ENCODE results near the gene MRPS25.

MRPS25 gene

DNA sequence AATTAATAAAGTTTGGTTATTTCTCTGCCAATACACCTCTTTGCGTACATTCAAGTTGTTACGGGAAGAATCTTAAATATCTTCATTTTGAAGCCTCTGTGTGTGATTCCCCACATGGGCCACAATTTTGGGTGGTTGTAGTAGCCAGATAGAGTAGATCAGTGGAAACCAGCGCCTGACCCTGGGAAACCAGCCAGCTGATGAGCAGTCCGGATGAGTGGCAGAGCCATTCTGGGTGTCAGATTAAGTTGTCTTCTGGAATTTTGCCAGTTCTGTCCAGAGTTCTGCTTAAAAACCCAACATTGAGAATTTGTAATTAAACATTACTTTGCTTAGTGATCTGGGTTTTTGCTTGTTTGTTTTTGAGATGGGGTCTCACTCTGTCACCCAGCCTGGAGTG, 49.7 kb downstream of the MRPS25 start:
- Histone ChIP-seq H3K9me2 (ENCODE audit: low read depth, low read length) (no peaks in the 10 kb centered on the region), H3K9me3 (ENCODE audit: low read length) (no peaks in the 10 kb centered on the region), H3K4me2 (ENCODE audit: low read length) (no peak overlapping the region), H3K36me3 (ENCODE audit: insufficient read depth, low read length) (peaks cover 77% of the 10 kb centered on the region), H3K27ac (ENCODE audit: low read depth, low read length, poor library complexity, severe bottlenecking) (no peak overlapping the region), H4K20me1 (ENCODE audit: insufficient read depth, low read length) (no peaks in the 10 kb centered on the region), H3K79me2 (ENCODE audit: insufficient read depth, low read length) (no peaks in the 10 kb centered on the region), H3F3A (ENCODE audit: insufficient read depth, low read length) (no peaks in the 10 kb centered on the region), H3K27me3 (ENCODE audit: insufficient read depth, low read length) (no peaks in the 10 kb centered on the region), H3K9ac (ENCODE audit: low read length) (no peak overlapping the region), H3K4me1 (ENCODE audit: insufficient read depth, low read length, severe bottlenecking) (no peaks in the 10 kb centered on the region), H3K4me3 (ENCODE audit: low read depth, low read length, poor library complexity, severe bottlenecking) (no peak overlapping the region), H2AFZ (ENCODE audit: low read length) (no peak overlapping the region)
- no peak for TF ChIP-seq EZH2 (IDR thresholded peaks at IDR 0.05; ENCODE audit: borderline replicate concordance, low read length)
- TF ChIP-seq, protein P1, sequence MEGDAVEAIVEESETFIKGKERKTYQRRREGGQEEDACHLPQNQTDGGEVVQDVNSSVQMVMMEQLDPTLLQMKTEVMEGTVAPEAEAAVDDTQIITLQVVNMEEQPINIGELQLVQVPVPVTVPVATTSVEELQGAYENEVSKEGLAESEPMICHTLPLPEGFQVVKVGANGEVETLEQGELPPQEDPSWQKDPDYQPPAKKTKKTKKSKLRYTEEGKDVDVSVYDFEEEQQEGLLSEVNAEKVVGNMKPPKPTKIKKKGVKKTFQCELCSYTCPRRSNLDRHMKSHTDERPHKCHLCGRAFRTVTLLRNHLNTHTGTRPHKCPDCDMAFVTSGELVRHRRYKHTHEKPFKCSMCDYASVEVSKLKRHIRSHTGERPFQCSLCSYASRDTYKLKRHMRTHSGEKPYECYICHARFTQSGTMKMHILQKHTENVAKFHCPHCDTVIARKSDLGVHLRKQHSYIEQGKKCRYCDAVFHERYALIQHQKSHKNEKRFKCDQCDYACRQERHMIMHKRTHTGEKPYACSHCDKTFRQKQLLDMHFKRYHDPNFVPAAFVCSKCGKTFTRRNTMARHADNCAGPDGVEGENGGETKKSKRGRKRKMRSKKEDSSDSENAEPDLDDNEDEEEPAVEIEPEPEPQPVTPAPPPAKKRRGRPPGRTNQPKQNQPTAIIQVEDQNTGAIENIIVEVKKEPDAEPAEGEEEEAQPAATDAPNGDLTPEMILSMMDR (IDR thresholded peaks at IDR 0.05; ENCODE audit: low read length): no peak

DNA sequence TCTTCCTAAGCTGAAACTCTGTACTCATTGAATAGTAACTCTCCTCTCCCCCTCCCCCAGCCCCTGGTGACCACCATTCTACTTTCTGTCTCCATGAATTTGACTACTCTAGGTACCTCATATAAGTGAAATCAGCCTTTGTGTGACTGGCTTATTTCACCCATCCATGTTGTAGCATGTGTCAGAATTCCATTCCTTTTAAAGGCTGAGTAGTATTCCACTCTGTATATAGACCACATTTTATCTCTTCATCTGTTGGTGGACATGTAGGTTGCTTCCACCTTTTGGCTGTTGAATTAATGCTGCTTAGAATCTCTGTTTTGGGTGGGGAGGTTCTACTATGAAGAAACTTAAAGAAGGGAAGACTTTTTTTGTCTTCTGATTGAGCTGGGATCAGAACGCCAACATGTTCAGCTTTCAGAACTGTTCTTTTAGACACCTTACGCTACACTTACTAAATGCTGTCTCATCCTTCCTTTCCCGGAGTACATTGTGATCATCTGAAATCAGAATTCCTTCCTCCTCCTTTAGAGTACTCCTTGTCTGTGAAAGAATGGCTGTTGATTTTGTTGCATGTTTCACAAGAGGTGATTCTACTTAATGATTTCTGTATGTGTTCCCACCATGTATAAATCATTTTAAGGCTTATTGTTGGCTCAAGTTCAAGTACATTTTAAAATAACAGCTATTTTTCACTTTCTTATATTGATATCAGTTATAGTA, 50.3 kb downstream of the MRPS25 start:
- no peaks in the 10 kb centered on the region for H3K4me1 ChIP-seq (ENCODE audit: insufficient read depth, low read length, severe bottlenecking)
- no peaks in the 10 kb centered on the region for H3K9me2 ChIP-seq (ENCODE audit: low read depth, low read length)
- H2AFZ ChIP-seq (ENCODE audit: low read length): no peak overlapping the region
- no peak overlapping the region for H3K4me2 ChIP-seq (ENCODE audit: low read length)
- H3K27me3 ChIP-seq (ENCODE audit: insufficient read depth, low read length): no peaks in the 10 kb centered on the region
- H3K36me3 ChIP-seq (ENCODE audit: insufficient read depth, low read length): peaks cover 70% of the 10 kb centered on the region
- no peaks in the 10 kb centered on the region for H3F3A ChIP-seq (ENCODE audit: insufficient read depth, low read length)
- no peak overlapping the region for H3K27ac ChIP-seq (ENCODE audit: low read depth, low read length, poor library complexity, severe bottlenecking)
- H3K9me3 ChIP-seq (ENCODE audit: low read length): no peaks in the 10 kb centered on the region
- H3K4me3 ChIP-seq (ENCODE audit: low read depth, low read length, poor library complexity, severe bottlenecking): no peak overlapping the region
- H3K79me2 ChIP-seq (ENCODE audit: insufficient read depth, low read length): no peaks in the 10 kb centered on the region
- TF ChIP-seq EZH2 (IDR thresholded peaks at IDR 0.05; ENCODE audit: borderline replicate concordance, low read length): no peak
- TF ChIP-seq, protein P1 (IDR thresholded peaks at IDR 0.05; ENCODE audit: low read length): no peak
- H3K9ac ChIP-seq (ENCODE audit: low read length): no peak overlapping the region
- H4K20me1 ChIP-seq (ENCODE audit: insufficient read depth, low read length): no peaks in the 10 kb centered on the region

DNA sequence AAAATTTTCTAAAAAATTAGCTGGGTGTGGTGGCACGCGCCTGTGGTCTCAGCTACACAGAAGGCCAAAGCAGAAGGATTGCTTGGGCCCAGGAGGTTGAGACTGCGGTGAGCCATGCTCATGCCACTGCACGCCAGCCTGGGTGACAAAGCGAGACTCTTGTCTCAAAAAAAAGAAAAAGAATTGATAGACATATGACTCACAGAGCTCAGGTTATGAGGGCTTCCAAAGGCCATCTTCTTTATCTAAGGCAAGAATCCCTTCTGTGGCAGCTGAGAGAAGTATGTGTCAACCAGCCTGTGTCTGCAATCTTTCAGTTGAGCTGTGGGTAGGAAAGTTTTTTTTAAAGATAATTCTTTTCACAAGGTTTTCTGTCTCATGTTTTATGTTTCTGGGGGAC, 53.9 kb downstream of the MRPS25 start:
- no peaks in the 10 kb centered on the region for H3F3A ChIP-seq (ENCODE audit: insufficient read depth, low read length)
- no peak for TF ChIP-seq EZH2 (IDR thresholded peaks at IDR 0.05; ENCODE audit: borderline replicate concordance, low read length)
- TF ChIP-seq, protein P1 (IDR thresholded peaks at IDR 0.05; ENCODE audit: low read length): no peak
- H3K4me2 ChIP-seq (ENCODE audit: low read length): no peak overlapping the region
- H4K20me1 ChIP-seq (ENCODE audit: insufficient read depth, low read length): no peaks in the 10 kb centered on the region
- H2AFZ ChIP-seq (ENCODE audit: low read length): no peak overlapping the region
- H3K27me3 ChIP-seq (ENCODE audit: insufficient read depth, low read length): no peaks in the 10 kb centered on the region
- H3K9ac ChIP-seq (ENCODE audit: low read length): no peak overlapping the region
- H3K79me2 ChIP-seq (ENCODE audit: insufficient read depth, low read length): no peaks in the 10 kb centered on the region
- H3K4me1 ChIP-seq (ENCODE audit: insufficient read depth, low read length, severe bottlenecking): no peaks in the 10 kb centered on the region
- no peak overlapping the region for H3K27ac ChIP-seq (ENCODE audit: low read depth, low read length, poor library complexity, severe bottlenecking)
- no peaks in the 10 kb centered on the region for H3K9me2 ChIP-seq (ENCODE audit: low read depth, low read length)
- no peaks in the 10 kb centered on the region for H3K9me3 ChIP-seq (ENCODE audit: low read length)
- no peak overlapping the region for H3K4me3 ChIP-seq (ENCODE audit: low read depth, low read length, poor library complexity, severe bottlenecking)
- peaks cover 52% of the 10 kb centered on the region for H3K36me3 ChIP-seq (ENCODE audit: insufficient read depth, low read length)
